Rectal smooth muscle tissue (tissue), 1 donor: ENCODE results near the gene TEKT2.

Experiments used
- H3K27ac ChIP-seq: one replicate; pipeline ENCODE4 v1.7.0; 2013; ENCODE audit warnings: low read depth, low read length, inconsistent platforms
- H3K27me3 ChIP-seq: one replicate; pipeline ENCODE4 v1.7.0; 2013; ENCODE audit warnings: low read length; ENCODE audit not compliant: control insufficient read depth, insufficient read depth
- H3K36me3 ChIP-seq: one replicate; pipeline ENCODE4 v1.7.0; 2013; ENCODE audit warnings: low read length; ENCODE audit not compliant: control insufficient read depth, insufficient read depth
- H3K4me1 ChIP-seq: one replicate; pipeline ENCODE4 v1.7.0; 2013; ENCODE audit warnings: low read length; ENCODE audit not compliant: control insufficient read depth, insufficient read depth
- H3K4me3 ChIP-seq: one replicate; pipeline ENCODE4 v1.7.0; 2013; ENCODE audit warnings: low read length
- H3K9ac ChIP-seq: one replicate; pipeline ENCODE4 v1.7.0; 2013; ENCODE audit warnings: low read length

TEKT2 gene

GRCh38 chr1:36083635-36084496 lies at the start of gene TEKT2:
Gene TEKT2 (plus strand): TSS chr1:36084094. CDS start chr1:36084922, 828 bp downstream.
- peak within 1 kb of the TSS; percentile 51 for H3K4me3 ChIP-seq
- no peaks in the 10 kb centered on the region for H3K36me3 ChIP-seq
- H3K27ac ChIP-seq, result no peak within 1 kb of the TSS
- peaks cover 2% of the 10 kb centered on the region for H3K27me3 ChIP-seq
- H3K4me1 ChIP-seq, result no peaks in the 10 kb centered on the region
- no peak within 1 kb of the TSS for H3K9ac ChIP-seq

GRCh38 chr1:36034692-36035091 lies 49.2 kb upstream of the TEKT2 start:
- Histone ChIP-seq H3K27me3 (no peaks in the 10 kb centered on the region), H3K4me1 (no peaks in the 10 kb centered on the region), H3K9ac (no peak overlapping the region), H3K4me3 (no peak overlapping the region), H3K36me3 (peaks cover 3% of the 10 kb centered on the region), H3K27ac (no peak overlapping the region)

GRCh38 chr1:36035154-36035553 lies 48.7 kb upstream of the TEKT2 start:
- H3K4me3 ChIP-seq, result no peak overlapping the region
- no peak overlapping the region for H3K9ac ChIP-seq
- no peak overlapping the region for H3K27ac ChIP-seq
- H3K27me3 ChIP-seq, result no peaks in the 10 kb centered on the region
- peaks cover 6% of the 10 kb centered on the region for H3K36me3 ChIP-seq
- H3K4me1 ChIP-seq, result no peaks in the 10 kb centered on the region

GRCh38 chr1:36040238-36040637 lies 43.7 kb upstream of the TEKT2 start:
- Histone ChIP-seq H3K27me3 (no peaks in the 10 kb centered on the region), H3K27ac (no peak overlapping the region), H3K36me3 (peaks cover 16% of the 10 kb centered on the region), H3K4me3 (no peak overlapping the region), H3K9ac (no peak overlapping the region), H3K4me1 (no peaks in the 10 kb centered on the region)

- H3K27me3 ChIP-seq, result no peaks in the 10 kb centered on the region
- H3K36me3 ChIP-seq, result peaks cover 2% of the 10 kb centered on the region
- H3K27ac ChIP-seq, result no peak overlapping the region
- H3K4me3 ChIP-seq, result no peak overlapping the region
- H3K9ac ChIP-seq, result no peak overlapping the region
- no peaks in the 10 kb centered on the region for H3K4me1 ChIP-seq
These were observed 32.1 kb upstream of the TEKT2 start for GRCh38 chr1:36051821-36052220.

- no peak overlapping the region for H3K4me3 ChIP-seq
- no peak overlapping the region for H3K27ac ChIP-seq
- H3K9ac ChIP-seq, result no peak overlapping the region
- H3K36me3 ChIP-seq, result peaks cover 2% of the 10 kb centered on the region
- H3K4me1 ChIP-seq, result no peaks in the 10 kb centered on the region
- no peaks in the 10 kb centered on the region for H3K27me3 ChIP-seq
These were observed 29.9 kb upstream of the TEKT2 start for GRCh38 chr1:36053978-36054377.

- H3K27ac ChIP-seq, result no peak overlapping the region
- H3K4me1 ChIP-seq, result no peaks in the 10 kb centered on the region
- H3K9ac ChIP-seq, result no peak overlapping the region
- no peak overlapping the region for H3K4me3 ChIP-seq
- H3K27me3 ChIP-seq, result no peaks in the 10 kb centered on the region
- H3K36me3 ChIP-seq, result peaks cover 2% of the 10 kb centered on the region
These were observed 28.2 kb upstream of the TEKT2 start for GRCh38 chr1:36055706-36056105.

- no peak overlapping the region for H3K4me3 ChIP-seq
- no peak overlapping the region for H3K27ac ChIP-seq
- no peaks in the 10 kb centered on the region for H3K36me3 ChIP-seq
- H3K9ac ChIP-seq, result no peak overlapping the region
- no peaks in the 10 kb centered on the region for H3K27me3 ChIP-seq
- H3K4me1 ChIP-seq, result no peaks in the 10 kb centered on the region
These were observed 21.6 kb upstream of the TEKT2 start for GRCh38 chr1:36062315-36062714.

GRCh38 chr1:36067871-36068270 lies 16.0 kb upstream of the TEKT2 start:
- H3K27ac ChIP-seq, result no peak overlapping the region
- H3K4me3 ChIP-seq, result no peak overlapping the region
- H3K27me3 ChIP-seq, result no peaks in the 10 kb centered on the region
- H3K9ac ChIP-seq, result no peak overlapping the region
- H3K36me3 ChIP-seq, result no peaks in the 10 kb centered on the region
- H3K4me1 ChIP-seq, result no peaks in the 10 kb centered on the region

- H3K36me3 ChIP-seq, result no peaks in the 10 kb centered on the region
- no peaks in the 10 kb centered on the region for H3K4me1 ChIP-seq
- no peak overlapping the region for H3K27ac ChIP-seq
- H3K4me3 ChIP-seq, result no peak overlapping the region
- H3K9ac ChIP-seq, result no peak overlapping the region
- no peaks in the 10 kb centered on the region for H3K27me3 ChIP-seq
These were observed 15.0 kb upstream of the TEKT2 start for GRCh38 chr1:36068866-36069265.

GRCh38 chr1:36070349-36070748 lies 13.5 kb upstream of the TEKT2 start:
- Histone ChIP-seq H3K36me3 (no peaks in the 10 kb centered on the region), H3K27ac (no peak overlapping the region), H3K9ac (no peak overlapping the region), H3K27me3 (no peaks in the 10 kb centered on the region), H3K4me3 (no peak overlapping the region), H3K4me1 (no peaks in the 10 kb centered on the region)

- Histone ChIP-seq H3K9ac (no peak overlapping the region), H3K36me3 (no peaks in the 10 kb centered on the region), H3K27ac (no peak overlapping the region), H3K27me3 (peaks cover 2% of the 10 kb centered on the region), H3K4me3 (no peak overlapping the region), H3K4me1 (no peaks in the 10 kb centered on the region)
These were observed 6.8 kb upstream of the TEKT2 start for GRCh38 chr1:36076979-36077573.

- Histone ChIP-seq H3K4me1 (no peaks in the 10 kb centered on the region), H3K9ac (no peak overlapping the region), H3K27ac (no peak overlapping the region), H3K4me3 (no peak overlapping the region), H3K36me3 (no peaks in the 10 kb centered on the region), H3K27me3 (peaks cover 2% of the 10 kb centered on the region)
These were observed 3.7 kb upstream of the TEKT2 start for GRCh38 chr1:36080236-36080635.
